Measurements from ENCODE around the gene IRF4. TPM values are rescaled to one million over a fixed set of nuclear protein-coding genes. Genes with fewer than 3 reads are reported as not detected.
A peak's percentile ranks its signal among the peaks of the same experiment; 100 is the strongest.
"Not testable (repeated sequence)": the region's sequence is repeated elsewhere in the genome, so short reads cannot be mapped to it uniquely, and the experiment has no call there.

IRF4 gene
- total RNA-seq, 3 donors from 2014 or later: 2.8 to 10.5 (median 4.5) TPM

DNA sequence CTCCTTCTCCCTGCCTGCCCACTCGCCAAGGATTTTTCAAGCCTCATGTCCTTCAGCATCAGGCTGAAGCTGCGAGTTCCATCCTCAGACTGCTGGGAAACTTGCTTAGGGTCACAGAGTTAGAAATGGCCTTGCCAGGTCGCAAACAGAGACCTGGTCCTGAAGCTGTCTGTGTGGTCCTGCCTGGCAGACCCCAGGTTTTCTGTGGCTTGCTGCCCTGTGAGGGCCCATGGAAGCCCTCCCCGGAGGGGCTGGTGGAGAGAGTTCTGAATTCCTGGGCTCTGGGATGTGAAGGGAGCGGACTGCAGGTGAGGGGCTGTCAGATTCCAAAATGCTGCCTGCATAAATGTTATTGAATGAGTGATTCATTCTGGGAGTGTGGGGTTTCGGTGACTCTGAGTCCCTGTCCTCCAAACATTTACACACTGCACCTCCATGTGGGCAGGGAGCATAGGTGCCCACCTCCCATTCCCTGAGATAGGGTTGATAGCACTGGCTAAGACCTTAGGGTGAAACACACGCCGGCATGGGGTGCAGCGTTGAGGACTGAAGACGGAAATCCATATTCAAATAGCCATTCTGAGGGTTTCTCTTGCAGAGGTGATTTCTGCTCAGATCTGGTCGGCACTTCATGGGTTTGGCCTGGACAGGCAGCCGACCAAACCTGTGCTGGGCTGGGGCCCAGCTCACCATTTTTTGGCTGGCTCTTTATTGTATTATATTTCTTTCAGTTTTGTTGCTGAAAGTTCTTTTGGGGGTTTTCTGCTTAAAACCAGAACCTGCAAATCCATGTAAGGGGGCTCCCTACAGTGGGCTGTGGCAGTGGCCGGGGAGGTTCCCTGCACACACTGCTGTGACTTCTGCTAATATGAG lies 21.8 kb upstream of the IRF4 start:
- no peaks in the 10 kb centered on the region for H3K4me1 ChIP-seq (ENCODE audit: low read depth)
- intact Hi-C loops (cut with DNase I, micrococcal nuclease): no loop called here
- no peak for ATAC-seq
- H3K36me3 ChIP-seq (ENCODE audit: low read depth): no peaks in the 10 kb centered on the region
- no peak overlapping the region for H3K4me3 ChIP-seq
- DNase-seq: peak in 1 of 3 donors; percentile 12
- peaks cover 54% of the 10 kb centered on the region for H3K9me3 ChIP-seq
- TF ChIP-seq, protein P1, sequence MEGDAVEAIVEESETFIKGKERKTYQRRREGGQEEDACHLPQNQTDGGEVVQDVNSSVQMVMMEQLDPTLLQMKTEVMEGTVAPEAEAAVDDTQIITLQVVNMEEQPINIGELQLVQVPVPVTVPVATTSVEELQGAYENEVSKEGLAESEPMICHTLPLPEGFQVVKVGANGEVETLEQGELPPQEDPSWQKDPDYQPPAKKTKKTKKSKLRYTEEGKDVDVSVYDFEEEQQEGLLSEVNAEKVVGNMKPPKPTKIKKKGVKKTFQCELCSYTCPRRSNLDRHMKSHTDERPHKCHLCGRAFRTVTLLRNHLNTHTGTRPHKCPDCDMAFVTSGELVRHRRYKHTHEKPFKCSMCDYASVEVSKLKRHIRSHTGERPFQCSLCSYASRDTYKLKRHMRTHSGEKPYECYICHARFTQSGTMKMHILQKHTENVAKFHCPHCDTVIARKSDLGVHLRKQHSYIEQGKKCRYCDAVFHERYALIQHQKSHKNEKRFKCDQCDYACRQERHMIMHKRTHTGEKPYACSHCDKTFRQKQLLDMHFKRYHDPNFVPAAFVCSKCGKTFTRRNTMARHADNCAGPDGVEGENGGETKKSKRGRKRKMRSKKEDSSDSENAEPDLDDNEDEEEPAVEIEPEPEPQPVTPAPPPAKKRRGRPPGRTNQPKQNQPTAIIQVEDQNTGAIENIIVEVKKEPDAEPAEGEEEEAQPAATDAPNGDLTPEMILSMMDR (IDR thresholded peaks at IDR 0.05): no peak

DNA sequence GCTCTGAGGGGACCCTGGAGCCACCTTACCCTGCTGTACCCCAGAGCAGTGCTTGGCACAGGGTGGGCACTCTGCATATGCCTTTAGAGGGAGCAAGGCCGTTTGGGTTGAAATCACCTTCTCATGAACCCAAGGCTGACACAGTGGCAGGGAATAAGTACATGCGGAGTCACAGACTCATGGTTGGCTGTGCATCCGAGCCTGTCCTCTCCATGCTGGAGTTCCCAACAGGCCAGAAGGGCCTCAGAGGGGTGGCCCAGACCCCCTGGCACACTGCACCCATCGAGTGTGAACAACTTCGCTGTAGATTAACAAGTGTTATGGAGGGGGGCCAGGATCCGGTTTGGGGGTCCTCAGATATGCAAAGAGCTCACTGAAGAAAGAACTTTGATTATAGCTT lies 21.0 kb upstream of the IRF4 start:
- Histone ChIP-seq H3K4me3 (no peak overlapping the region), H3K36me3 (ENCODE audit: low read depth) (no peaks in the 10 kb centered on the region), H3K4me1 (ENCODE audit: low read depth) (no peaks in the 10 kb centered on the region), H3K9me3 (peaks cover 60% of the 10 kb centered on the region)
- ATAC-seq (no peak), DNase-seq (peak in 1 of 3 donors; percentile 9)
- intact Hi-C loops (cut with DNase I, micrococcal nuclease): no loop called here
- TF ChIP-seq, protein P1 (IDR thresholded peaks at IDR 0.05): no peak

DNA sequence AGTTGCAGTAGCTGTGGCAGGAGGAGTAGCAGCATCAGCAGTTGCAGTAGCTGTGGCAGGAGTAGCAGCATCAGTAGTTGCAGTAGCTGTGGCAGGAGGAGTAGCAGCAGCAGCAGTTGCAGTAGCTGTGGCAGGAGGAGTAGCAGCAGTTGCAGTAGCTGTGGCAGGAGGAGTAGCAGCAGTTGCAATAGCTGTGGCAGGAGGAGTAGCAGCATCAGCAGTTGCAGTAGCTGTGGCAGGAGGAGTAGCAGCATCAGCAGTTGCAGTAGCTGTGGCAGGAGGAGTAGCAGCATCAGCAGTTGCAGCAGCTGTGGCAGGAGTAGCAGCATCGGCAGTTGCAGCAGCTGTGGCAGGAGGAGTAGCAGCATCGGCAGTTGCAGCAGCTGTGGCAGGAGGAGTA lies 19.7 kb upstream of the IRF4 start:
- intact Hi-C loops (cut with DNase I, micrococcal nuclease); ATAC-seq; H3K4me1 ChIP-seq (ENCODE audit: low read depth); H3K4me3 ChIP-seq; H3K36me3 ChIP-seq (ENCODE audit: low read depth); DNase-seq: not testable (repeated sequence)
- H3K9me3 ChIP-seq: peaks cover 54% of the 10 kb centered on the region

DNA sequence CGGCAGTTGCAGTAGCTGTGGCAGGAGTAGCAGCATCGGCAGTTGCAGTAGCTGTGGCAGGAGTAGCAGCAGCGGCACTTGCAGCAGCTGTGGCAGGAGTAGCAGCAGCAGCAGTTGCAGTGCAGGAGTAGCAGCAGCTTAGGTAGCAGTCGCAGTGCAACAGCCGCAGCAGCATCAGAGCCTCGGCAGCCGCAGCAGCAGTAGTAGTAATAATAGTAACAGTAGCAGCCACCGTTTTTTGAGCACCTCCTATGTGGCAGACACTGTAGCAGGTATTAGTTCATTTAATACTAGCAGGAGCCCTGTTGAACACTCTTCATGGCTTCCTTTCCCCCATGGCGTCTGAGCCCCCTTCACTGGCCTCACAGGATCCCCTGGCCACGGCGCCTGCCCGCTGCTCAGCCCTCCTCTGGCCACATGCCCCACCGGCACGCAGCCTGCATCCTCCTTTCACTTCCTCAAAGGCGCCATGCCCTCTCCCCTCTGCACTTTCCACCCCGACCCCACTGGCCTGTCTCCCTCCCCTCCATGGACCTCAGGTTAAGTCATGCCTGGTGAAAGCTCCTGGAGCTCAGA lies 19.1 kb upstream of the IRF4 start:
- Histone ChIP-seq H3K4me1 (ENCODE audit: low read depth) (no peaks in the 10 kb centered on the region), H3K36me3 (ENCODE audit: low read depth) (no peaks in the 10 kb centered on the region), H3K4me3 (no peak overlapping the region), H3K9me3 (peaks cover 50% of the 10 kb centered on the region)
- TF ChIP-seq, protein P1 (IDR thresholded peaks at IDR 0.05): no peak
- intact Hi-C loops (cut with DNase I, micrococcal nuclease): no loop called here
- DNase-seq: no peak
- ATAC-seq: peak; percentile 29

DNA sequence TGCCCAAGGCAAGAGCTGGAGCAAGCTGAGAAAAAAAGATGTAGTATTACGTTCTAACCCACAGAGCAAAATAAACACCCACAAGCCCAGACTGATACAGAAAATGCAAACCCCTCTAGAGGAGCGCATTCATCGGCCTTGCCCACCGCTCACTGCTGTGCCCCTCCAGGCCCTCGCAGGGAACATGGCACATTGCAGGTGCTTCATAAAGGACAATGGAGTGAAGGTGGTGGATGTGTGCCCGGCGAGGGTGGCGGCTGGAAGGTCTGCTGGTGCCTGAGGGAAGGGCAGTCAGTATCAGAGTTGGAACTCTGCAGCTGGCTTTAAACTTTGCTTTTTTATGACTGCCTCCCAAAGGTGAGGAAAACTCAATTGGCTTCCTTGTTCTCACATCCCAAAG lies 18.5 kb upstream of the IRF4 start:
- intact Hi-C loops (cut with DNase I, micrococcal nuclease): no loop called here
- TF ChIP-seq, protein P1 (IDR thresholded peaks at IDR 0.05): no peak
- DNase-seq (no peak), ATAC-seq (peak; percentile 22)
- Histone ChIP-seq H3K36me3 (ENCODE audit: low read depth) (no peaks in the 10 kb centered on the region), H3K9me3 (peaks cover 48% of the 10 kb centered on the region), H3K4me1 (ENCODE audit: low read depth) (no peaks in the 10 kb centered on the region), H3K4me3 (no peak overlapping the region)
